ENCODE data around the gene ERCC3.
"Not testable (repeated sequence)": the region's sequence is repeated elsewhere in the genome, so short reads cannot be mapped to it uniquely, and the experiment has no call there.

Gene ERCC3

DNA sequence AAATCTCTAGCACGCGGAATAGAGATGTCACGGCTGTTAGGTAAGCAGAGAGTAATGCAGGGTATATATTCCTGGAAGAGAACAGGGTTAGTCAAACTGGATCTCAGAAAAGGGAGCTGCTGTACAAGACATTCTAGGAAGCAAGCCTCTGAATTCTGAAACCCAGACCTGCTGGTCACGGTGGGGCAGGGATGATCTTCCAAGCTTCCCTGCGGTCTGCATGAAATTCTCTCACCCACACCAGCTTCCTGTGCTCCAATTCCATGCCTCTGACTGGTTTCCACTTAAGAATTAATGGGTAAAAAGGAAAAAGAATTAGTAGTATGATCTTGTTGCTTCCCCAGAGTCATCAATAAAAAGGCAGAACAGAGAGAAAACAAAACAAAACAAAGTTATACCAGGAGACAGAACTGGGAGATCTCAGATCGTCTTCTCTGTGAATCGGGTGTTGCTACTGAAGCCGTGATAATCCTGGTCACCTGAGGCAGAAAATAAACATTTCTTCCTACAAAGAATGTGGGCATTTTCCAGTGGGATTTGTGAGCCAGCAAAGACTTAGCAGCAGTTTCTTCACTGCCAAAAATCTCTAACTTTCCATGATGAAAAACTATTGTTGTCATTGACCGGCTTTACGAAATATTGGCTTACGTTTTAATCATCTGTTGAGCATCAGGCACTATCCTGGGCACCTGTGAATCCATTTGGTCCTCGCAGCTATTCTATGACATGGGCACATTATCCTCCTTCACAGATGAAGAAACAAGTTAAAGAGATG is 68.6 kb downstream of the ERCC3 start:
- no peak for DNase-seq (ENCODE audit: low spot score)

DNA sequence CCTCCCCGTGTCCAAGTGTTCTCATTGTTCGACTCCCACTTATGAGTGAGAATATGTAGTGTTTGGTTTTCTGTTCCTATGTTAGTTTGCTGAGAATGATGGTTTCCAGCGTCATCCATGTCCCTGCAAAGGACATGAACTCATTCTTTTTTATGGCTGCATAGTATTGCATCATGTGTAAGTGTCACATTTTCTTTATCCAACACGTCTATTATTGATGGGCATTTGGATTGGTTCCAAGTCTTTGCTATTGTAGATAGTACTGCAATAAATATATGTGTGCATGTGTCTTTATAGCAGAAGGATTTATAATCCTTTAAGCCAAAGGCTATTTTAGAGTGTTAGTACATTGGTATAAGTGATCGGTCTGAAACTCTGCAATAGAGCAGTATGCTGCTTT is 69.8 kb downstream of the ERCC3 start:
- not testable (repeated sequence) for DNase-seq (ENCODE audit: low spot score)

GRCh38 chr2:127220768-127221527 is 73.0 kb downstream of the ERCC3 start:
- DNase-seq (ENCODE audit: low spot score) = peak; percentile 73

GRCh38 chr2:127220102-127220767 is 73.7 kb downstream of the ERCC3 start, which contains the start of gene CYP27C1:
TSS of gene CYP27C1 (minus strand) at chr2:127220299. CDS start at chr2:127220270, 29 bp downstream.
- DNase-seq (ENCODE audit: low spot score) = peak; percentile 67

- peak; percentile 72 for DNase-seq (ENCODE audit: low spot score)
These were observed 74.5 kb downstream of the ERCC3 start for GRCh38 chr2:127219171-127220070.

DNA sequence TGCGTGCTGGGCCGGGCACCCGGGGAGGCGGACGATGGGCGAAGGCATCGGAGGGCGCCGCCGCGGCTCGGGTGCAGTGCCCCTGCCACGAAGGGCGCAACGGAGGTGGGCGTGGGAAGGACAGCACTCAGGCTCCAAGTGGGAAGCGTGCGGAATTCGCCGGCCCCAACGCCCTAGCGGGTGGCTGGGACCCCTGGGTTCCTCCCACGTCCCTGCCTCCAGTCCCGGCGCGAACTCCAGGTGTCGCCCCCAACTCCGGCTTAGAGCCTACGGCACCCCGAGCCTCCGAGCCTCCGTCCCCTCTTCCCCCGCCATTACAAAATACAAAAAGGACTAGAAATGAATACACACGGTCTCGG is 75.2 kb downstream of the ERCC3 start:
- DNase-seq (ENCODE audit: low spot score) = no peak

DNA sequence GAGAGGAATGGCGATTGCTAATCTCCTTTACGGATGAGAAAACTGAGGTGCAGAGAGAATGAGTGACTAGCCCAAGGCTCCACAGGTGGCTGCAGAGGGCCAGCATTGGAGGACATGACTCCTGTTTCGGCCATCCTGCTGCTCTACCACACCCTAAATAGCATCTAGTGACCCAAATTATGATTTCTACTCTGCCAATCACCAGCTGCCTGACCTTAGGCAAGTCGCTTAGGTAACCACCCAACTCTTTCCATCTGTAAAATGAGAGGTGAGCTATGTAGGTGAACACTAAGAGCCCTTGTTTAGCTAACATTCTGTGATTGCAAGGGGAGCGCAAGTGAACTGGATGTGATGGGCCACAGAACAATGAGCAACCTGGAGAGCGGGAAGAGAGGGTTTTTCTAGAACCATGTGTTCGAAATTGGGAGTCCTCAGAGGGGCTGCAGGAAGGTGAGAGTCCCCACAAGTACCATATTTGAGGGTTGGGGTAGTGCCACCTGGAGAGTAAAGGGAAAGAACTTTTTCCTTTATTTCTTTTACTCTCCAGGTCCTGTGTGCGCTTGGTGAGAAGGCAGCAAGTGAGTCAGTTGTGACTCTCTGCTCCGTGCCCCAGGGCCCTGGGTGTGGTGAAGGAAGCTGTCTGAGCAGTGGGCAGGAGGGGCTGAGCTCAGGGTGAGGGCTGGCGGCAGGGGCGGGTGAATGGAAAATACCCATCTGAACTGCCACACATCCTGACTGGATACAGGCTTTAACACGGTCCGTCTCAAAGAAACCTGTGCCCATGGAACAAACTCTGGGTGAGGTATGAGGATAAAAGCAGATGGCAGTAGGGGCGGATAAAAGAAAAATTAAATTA is 76.2 kb downstream of the ERCC3 start:
- no peak for DNase-seq (ENCODE audit: low spot score)

DNA sequence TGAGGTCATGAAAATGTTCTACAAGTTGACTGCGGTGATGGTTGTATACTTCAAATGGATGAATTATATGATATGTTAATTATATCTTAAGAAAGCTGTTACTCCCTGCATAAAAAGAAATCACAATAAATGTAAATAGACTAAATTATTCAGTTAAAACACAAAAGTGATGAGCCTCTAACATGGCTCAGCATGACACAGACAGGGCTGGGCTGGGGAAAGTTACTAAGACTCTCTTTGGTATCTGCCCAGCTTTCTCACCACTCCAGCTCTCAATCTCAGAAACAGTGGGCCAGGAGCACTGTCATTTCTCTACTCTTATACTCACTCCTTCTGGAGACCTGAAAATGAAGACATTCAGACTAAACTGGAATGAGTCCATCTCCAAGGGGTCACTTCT is 77.4 kb downstream of the ERCC3 start:
- no peak for DNase-seq (ENCODE audit: low spot score)

DNA sequence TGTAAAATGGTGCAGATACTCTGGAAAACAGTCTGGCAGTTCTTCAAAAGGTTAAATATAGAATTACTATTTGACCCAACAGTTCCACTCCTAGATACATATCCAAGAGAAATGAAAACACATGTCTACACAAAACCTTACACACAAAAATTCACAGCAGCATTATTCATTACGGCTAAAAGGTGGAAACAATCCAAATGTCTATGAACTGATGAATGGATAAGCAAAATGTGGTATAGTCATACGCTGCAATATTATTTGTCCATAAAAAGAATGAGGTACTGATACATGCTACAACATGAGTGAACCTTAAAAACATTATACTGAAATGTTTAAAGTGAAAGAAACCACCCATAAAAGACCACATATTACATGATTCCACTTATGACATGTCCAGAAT is 77.8 kb downstream of the ERCC3 start:
- no peak for DNase-seq (ENCODE audit: low spot score)

- not testable (repeated sequence) for DNase-seq (ENCODE audit: low spot score)
These were observed 79.7 kb downstream of the ERCC3 start for GRCh38 chr2:127214201-127214600.

GRCh38 chr2:127208313-127208712 is 85.6 kb downstream of the ERCC3 start:
- DNase-seq (ENCODE audit: low spot score) = no peak
